HG03565 (cell line): ENCODE data around the gene COQ2.
"Not testable (repeated sequence)": the region's sequence is repeated elsewhere in the genome, so short reads cannot be mapped to it uniquely, and the experiment has no call there.

Experiments used
- ATAC-seq: cut with Tn5 transposase; IDR thresholded peaks from one replicate; pipeline ENCODE4 v1.9.1; 2021; ENCODE audit warnings: mild to moderate bottlenecking, moderate library complexity; ENCODE audit not compliant: unreplicated experiment

The COQ2 gene

DNA sequence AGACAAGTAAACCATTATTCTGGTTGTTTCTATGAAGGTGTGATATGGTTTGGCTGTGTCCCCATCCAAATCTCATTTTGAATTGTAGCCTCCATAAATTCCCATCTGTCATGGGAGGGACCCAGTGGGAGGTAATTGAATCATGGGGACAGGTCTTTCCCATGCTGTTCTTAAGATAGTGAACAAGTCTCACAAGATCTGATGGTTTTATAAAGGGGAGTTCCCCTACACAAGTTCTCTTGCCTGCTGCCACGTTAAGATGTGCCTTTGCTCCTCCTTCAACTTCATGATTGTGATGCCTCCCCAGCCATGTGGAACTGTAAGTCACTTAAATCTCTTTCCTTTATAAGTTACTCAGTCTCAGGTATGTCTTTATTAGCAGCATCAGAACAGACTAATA lies 3.8 kb upstream of the COQ2 start:
- not testable (repeated sequence) for ATAC-seq

DNA sequence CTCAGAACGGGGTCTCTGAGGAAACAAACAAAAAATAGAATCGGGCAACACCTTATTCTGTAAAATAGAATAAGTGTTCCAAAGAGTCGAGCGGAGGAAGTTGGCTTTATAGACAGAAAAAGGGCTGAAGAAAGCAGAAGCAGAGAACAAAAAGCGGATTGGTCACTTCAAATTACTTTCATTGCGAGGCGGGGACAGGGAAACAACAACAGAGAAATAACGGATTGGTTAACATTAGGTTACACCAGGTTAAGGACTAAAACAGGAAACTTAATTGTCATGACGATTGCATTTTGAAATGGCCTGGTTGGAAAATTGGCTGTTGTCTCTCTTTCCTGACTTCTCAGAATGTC lies 433 bp upstream of the COQ2 start:
- ATAC-seq: no peak

- ATAC-seq: no peak
Measured at GRCh38 chr4:83283181-83283580, 1.4 kb downstream of the COQ2 start.

GRCh38 chr4:83282049-83282535 lies 2.5 kb downstream of the COQ2 start:
- no peak for ATAC-seq

DNA sequence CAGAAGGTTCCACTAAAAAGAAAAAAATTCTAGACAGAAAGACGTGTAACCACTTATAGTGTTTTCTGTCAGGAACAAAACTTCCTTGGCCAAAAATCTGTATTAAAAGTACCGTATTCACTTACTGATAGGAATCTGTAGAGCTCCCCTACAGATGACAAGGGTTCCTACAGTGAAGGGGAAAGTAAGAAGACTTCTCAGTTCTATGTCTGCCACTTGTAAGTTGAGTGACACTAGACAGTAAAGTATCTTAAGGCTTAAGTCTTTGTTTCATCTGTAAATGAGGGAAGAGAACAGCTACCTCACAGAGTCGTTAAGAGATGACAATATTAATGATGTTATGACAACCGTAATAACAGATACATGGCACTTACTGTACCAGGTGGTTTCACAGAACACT lies 3.3 kb downstream of the COQ2 start:
- no peak for ATAC-seq

DNA sequence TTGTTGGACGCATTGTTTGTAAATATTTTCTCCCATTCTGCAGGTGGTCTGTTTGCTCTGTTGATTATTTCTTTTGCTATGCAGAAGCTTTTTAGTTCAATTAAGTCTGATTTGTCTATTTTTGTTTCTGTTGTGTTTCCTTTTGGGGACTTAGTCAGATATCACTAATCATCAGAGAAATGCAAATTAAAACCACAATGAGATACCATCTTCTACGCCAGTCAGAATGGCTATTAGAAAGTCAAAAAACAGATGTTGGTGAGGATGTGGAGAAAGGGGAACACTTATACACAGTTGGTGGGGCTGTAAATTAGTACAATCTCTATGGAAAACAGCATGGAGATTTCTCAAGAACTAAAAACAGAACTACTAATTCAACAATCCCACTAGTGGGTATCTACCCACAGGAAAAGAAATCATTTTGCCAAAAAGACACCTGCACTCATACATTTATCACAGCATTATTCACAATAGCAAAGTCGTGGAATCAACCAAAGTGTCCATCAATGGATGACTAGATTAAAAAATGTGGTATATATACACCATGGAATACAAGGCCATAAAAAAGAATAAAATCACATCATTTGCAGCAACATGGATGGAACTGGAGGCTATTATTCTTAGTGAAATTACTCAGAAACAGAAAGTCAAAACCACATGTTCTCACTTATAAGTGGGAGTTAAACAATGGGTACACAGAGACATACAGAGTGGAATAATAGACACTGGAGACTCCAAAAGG lies 8.1 kb downstream of the COQ2 start:
- ATAC-seq: peak; percentile 48

- not testable (repeated sequence) for ATAC-seq
Measured at GRCh38 chr4:83273926-83274325, 10.7 kb downstream of the COQ2 start.

DNA sequence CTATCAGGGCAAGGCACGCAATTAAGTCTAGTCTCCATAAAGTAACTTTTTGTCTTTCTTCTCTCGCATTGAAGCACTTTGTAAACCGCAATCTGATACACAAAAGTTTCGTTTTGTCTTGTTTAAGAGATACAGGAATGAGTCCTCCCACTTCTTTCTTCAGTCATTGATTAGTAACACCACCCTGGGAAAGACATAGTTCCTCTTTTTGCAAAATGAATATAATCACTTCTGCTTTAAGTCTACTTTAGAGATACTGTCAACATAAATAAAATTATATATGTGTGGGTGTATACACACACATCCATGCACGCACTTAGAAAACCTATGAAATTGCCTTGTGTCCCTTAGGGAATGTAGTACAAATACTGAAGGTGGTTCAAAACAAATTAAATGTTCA lies 11.7 kb downstream of the COQ2 start:
- peak; percentile 84 for ATAC-seq

GRCh38 chr4:83269256-83269655 lies 15.3 kb downstream of the COQ2 start:
- no peak for ATAC-seq

GRCh38 chr4:83268491-83268890 lies 16.1 kb downstream of the COQ2 start:
- ATAC-seq: no peak

DNA sequence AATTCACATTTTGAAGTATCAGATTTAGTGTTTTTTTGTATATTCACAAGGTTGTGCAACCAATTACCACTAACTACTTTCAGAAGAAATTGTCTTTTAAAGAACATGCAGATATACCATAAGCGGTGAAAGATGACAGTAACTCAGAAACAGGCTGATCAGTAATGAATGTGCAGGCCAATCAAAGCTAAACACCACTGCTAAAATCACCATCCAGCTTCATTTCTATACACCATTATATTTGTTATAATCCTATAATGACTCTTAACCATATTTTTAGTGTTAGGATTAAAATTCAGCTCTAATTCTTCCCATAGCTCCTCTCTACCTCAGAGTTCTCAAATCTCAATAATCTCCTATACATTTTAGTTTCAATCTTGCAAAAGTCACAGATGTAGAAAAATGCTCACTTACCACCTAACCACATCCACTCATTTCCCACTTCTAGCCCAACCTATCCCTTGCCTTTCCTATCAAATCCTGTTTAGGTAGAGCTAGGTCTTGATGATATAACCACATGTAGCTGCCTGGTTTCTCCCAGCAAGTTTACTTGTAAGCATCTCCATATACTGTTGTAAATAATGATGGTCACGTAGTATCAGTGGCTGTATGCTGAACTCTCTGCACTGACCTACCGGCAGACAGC lies 16.6 kb downstream of the COQ2 start:
- no peak for ATAC-seq

DNA sequence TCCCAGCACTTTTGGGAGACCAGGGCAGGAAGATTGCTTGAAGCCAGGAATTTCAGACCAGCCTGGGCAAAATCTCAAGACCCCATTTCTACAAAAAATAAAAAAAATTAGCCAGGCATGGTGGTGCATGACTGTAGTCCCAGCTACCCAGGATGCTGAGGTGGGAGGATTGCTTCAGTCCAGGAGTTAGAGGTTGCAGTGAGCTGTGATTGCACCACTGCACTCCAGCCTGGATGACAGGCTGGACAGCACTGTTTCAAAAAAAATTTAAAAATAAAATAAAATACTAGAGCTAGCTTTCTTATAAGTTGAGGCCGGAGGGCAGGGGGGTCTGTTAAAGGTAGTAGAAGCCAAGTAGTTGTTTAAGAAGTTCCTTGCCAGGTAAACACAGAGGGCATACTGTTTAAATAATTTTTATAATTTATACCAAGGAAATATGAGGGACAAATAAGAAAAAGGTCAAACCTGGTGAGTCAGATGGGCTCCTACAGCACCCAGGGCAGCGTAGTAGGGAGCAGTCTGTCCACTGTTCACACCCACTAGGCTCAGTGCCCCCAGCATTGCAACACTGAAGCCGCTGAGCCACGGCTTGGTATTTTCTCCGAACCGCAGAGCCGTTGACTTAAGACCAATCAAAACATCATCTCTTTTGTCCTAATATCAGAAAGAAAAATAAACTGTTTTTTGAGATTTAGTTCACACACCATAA lies 17.3 kb downstream of the COQ2 start:
- ATAC-seq: no peak

DNA sequence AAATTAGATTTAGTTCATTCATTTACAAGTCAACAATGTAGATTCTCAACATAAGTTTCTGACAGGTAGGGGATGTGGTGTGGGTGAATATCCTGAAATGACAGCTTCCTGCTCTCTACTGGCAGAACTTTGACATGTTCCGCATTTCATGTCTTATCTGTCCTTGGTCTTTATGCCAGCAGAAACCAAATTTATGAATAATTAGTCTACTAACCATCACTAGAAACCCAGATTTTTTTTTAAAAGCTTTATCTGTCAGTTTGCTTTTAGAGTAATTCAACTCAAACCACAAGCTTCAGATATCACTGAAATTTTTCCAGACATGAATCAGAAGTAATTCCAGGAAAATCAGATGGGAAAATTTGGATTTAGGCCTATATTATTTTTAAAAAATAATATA lies 17.9 kb downstream of the COQ2 start:
- ATAC-seq: peak; percentile 47

DNA sequence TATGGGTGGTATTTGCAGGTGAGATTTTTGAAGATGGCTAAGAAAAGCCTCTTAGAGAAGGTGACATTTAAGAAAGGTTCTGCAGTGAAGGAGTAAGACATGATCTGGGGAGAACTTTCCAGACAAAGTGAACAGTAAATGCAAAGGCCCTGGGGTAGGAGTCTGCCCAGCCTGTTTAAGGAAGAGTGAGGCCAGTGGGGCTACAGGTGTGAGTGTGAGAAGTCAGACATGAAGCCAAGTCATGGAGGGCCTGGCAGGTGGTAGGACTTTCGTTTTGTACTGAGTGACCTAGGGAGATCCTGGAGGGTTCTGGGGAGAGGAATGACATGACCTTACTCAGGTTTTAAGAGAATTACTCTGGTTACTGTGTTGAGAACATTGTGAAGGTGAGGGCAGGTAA lies 21.5 kb downstream of the COQ2 start:
- no peak for ATAC-seq

GRCh38 chr4:83262682-83263081 lies 21.9 kb downstream of the COQ2 start:
- ATAC-seq: no peak

GRCh38 chr4:83261307-83261706 lies 23.3 kb downstream of the COQ2 start:
- no peak for ATAC-seq

GRCh38 chr4:83259586-83259985 lies 25.0 kb downstream of the COQ2 start:
- ATAC-seq: no peak

DNA sequence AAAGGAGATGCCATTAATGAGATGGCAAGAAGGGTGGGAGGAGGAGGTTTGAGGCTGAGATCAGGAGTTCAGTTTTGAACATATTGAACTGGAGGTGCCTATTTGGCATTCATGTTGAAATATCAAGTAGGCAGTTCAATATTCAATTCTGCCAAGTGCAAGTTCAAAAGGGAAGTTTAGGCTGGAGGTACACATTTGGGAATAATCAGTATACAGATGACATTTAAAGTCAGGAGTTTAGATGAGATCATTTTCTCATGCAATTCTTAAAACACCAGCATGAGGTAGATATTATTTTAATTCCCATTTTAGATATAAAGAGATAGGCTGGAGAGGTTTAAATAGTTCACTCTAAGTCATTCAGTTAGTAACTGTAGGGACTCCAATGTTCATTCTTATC lies 26.1 kb downstream of the COQ2 start:
- ATAC-seq: no peak

GRCh38 chr4:83257811-83258210 lies 26.8 kb downstream of the COQ2 start:
- ATAC-seq: no peak

- no peak for ATAC-seq
Measured at GRCh38 chr4:83255584-83255983, 29.0 kb downstream of the COQ2 start.

- no peak for ATAC-seq
Measured at GRCh38 chr4:83252782-83253405, 31.7 kb downstream of the COQ2 start.

DNA sequence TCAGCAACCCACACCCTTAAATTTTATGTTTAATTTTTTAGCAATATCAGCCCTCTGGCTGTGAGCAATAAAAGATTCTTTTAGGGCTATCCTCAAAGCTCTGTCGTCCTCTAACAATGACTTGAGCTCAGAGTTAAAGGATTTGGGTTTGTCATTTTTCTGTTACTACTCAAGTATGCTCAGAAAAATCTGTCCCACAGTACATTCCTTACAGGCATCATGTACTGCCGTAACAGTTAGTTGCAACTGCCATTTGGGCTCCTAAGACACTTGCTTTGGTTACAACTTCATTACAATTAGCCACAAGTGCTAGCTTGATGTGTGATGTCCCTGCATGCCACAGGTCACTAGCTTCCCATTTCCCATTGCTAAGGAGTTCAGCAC lies 33.2 kb downstream of the COQ2 start:
- no peak for ATAC-seq
